ENCODE data around the gene SLC25A51. TPM values are rescaled to one million over a fixed set of nuclear protein-coding genes. Genes with fewer than 3 reads are reported as not detected.

SLC25A51 gene, protein sequence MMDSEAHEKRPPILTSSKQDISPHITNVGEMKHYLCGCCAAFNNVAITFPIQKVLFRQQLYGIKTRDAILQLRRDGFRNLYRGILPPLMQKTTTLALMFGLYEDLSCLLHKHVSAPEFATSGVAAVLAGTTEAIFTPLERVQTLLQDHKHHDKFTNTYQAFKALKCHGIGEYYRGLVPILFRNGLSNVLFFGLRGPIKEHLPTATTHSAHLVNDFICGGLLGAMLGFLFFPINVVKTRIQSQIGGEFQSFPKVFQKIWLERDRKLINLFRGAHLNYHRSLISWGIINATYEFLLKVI
- total RNA-seq (2022): 9.3 and 10.3 TPM in 2 replicates
- percentile 85 among the genes with signal in this experiment for Bru-seq, nascent RNA
- percentile 95 among the genes with signal in this experiment for BruChase-seq, experiment 1, labeled RNA remaining after a 6-hour chase
- BruChase-seq, experiment 2, labeled RNA remaining after a 2-hour chase: percentile 95 among the genes with signal in this experiment
- long read RNA-seq: 0 reads

DNA sequence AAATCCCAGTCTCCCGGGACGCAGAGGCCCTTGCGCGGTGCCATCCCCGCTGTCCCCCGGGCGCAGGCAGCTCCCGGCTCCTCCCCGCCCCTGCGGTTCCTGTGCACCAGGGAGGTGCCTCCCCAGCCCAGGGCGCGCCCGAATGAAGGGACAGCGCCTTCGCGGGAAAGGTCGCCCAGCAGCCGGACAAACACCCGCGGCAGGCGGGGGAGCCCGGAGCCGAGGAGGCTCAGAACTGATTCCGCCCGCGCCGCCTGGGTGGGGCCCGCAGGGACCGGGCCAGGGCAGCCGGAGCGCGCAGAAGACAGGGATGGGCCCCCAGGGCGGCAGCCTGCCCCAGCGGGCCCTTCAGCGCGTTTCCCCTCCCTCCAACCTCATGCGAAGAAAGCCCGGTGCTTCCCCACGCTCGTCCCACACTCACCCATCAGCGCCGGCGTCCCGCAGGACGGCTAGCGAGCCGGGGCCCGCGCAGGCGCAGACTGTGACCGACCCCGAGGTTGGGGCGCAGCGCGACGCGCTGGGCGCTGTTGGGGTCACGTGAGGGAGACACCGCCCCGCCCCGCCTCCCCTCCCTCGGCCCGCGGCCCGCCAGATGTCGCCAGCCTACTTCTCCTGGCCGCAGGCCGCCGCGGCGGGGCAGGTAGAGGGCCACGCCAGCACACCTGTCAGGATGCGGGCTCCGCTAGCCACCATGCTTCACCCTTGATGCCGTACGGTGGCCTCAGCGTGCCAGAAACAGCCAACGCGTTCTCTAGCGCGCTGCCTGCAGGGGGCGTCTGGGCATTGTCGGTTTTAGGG lies at the start of gene SLC25A51:
Gene SLC25A51, minus strand, starts transcription at position 481 of the 798 bp plus-strand sequence. CDS start 15,577 bp downstream, outside the sequence.
- no peak within 1 kb of the TSS for H3K27ac Mint-ChIP-seq (ENCODE audit: unreplicated experiment)
- BruUV-seq (replicated peaks): no TSS peak
- H3K4me3 Mint-ChIP-seq (ENCODE audit: low read depth, unreplicated experiment): peak within 1 kb of the TSS; percentile 32
- no peaks in the 10 kb centered on the region for H3K36me3 Mint-ChIP-seq (ENCODE audit: insufficient read depth, unreplicated experiment)
- H3K4me1 Mint-ChIP-seq (ENCODE audit: low read depth, unreplicated experiment): no peaks in the 10 kb centered on the region
- TF ChIP-seq, protein P1, sequence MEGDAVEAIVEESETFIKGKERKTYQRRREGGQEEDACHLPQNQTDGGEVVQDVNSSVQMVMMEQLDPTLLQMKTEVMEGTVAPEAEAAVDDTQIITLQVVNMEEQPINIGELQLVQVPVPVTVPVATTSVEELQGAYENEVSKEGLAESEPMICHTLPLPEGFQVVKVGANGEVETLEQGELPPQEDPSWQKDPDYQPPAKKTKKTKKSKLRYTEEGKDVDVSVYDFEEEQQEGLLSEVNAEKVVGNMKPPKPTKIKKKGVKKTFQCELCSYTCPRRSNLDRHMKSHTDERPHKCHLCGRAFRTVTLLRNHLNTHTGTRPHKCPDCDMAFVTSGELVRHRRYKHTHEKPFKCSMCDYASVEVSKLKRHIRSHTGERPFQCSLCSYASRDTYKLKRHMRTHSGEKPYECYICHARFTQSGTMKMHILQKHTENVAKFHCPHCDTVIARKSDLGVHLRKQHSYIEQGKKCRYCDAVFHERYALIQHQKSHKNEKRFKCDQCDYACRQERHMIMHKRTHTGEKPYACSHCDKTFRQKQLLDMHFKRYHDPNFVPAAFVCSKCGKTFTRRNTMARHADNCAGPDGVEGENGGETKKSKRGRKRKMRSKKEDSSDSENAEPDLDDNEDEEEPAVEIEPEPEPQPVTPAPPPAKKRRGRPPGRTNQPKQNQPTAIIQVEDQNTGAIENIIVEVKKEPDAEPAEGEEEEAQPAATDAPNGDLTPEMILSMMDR (IDR thresholded peaks at IDR 0.05; ENCODE audit: unreplicated experiment): no peak
- no peaks in the 10 kb centered on the region for H3K9me3 Mint-ChIP-seq (ENCODE audit: low read depth, unreplicated experiment)
- intact Hi-C loops (cut with micrococcal nuclease; ENCODE audit: unreplicated experiment): no loop called here
- CTCF ChIA-PET: no interaction called here
- peak; percentile 7 for DNase-seq
- H3K27me3 Mint-ChIP-seq (ENCODE audit: unreplicated experiment): no peaks in the 10 kb centered on the region

DNA sequence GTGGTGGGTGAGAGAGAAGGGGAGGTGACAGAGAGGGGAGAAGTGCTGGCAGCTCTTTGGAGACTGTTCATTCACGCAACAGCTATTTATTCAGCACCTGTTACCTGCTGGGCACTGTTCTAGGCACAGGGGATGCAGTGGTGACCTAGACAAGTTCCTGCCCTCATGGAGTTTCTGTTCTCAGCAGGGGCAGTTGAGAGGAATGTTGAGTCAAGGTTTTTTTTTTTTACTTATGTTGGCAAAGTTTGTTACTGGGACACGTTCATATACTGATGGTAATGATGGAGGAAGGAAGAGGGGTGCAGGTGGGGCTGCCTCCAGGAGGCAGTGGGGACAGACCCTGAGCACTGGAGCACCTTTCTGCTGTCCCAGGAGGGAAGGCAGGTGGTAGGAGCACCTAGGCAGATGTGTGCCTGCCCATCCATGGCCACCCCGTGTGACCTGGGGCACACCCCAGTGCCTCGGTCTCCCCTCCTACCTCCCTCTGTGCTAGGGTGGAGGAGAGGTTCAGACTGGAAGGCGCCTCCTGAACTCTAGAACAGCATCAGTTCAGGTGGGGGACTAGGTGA lies 49.4 kb upstream of the SLC25A51 start:
- peak overlapping the region; percentile 82 for H3K27ac Mint-ChIP-seq (ENCODE audit: unreplicated experiment)
- CTCF ChIA-PET: no interaction called here
- intact Hi-C loops (cut with micrococcal nuclease; ENCODE audit: unreplicated experiment): no loop called here
- DNase-seq: no peak
- TF ChIP-seq, protein P1 (IDR thresholded peaks at IDR 0.05; ENCODE audit: unreplicated experiment): no peak
- no peaks in the 10 kb centered on the region for H3K27me3 Mint-ChIP-seq (ENCODE audit: unreplicated experiment)
- BruUV-seq (replicated peaks): no TSS peak
- no peak overlapping the region for H3K4me3 Mint-ChIP-seq (ENCODE audit: low read depth, unreplicated experiment)
- peaks cover 34% of the 10 kb centered on the region for H3K4me1 Mint-ChIP-seq (ENCODE audit: low read depth, unreplicated experiment)
- no peaks in the 10 kb centered on the region for H3K9me3 Mint-ChIP-seq (ENCODE audit: low read depth, unreplicated experiment)
- H3K36me3 Mint-ChIP-seq (ENCODE audit: insufficient read depth, unreplicated experiment): peaks cover 26% of the 10 kb centered on the region

DNA sequence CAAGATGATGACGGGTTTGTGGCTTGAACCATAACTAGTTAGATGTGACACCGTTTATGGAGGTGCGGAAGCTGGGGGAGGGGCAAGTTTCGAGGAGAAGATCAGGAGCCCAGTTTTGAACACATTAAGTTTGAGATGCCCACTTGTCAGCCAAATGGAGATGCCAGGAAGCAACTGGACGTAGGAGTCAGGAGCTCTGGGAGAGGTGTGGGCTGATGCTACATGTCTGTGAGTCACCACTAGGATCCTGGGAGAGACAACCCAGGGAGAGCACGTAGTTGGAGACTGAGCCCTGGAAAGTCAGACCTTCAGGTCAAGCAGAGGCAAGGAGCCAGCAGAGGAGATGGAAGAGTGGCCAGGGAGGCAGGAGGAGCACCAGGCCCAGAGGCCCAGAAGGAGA lies 48.8 kb upstream of the SLC25A51 start:
- Mint-ChIP-seq H3K27ac (ENCODE audit: unreplicated experiment) (peak overlapping the region; percentile 82), H3K4me3 (ENCODE audit: low read depth, unreplicated experiment) (no peak overlapping the region), H3K9me3 (ENCODE audit: low read depth, unreplicated experiment) (no peaks in the 10 kb centered on the region), H3K36me3 (ENCODE audit: insufficient read depth, unreplicated experiment) (peaks cover 26% of the 10 kb centered on the region), H3K27me3 (ENCODE audit: unreplicated experiment) (no peaks in the 10 kb centered on the region), H3K4me1 (ENCODE audit: low read depth, unreplicated experiment) (peaks cover 34% of the 10 kb centered on the region)
- BruUV-seq (replicated peaks): no TSS peak
- CTCF ChIA-PET: no interaction called here
- TF ChIP-seq, protein P1 (IDR thresholded peaks at IDR 0.05; ENCODE audit: unreplicated experiment): no peak
- DNase-seq: no peak
- intact Hi-C loops (cut with micrococcal nuclease; ENCODE audit: unreplicated experiment): no loop called here

DNA sequence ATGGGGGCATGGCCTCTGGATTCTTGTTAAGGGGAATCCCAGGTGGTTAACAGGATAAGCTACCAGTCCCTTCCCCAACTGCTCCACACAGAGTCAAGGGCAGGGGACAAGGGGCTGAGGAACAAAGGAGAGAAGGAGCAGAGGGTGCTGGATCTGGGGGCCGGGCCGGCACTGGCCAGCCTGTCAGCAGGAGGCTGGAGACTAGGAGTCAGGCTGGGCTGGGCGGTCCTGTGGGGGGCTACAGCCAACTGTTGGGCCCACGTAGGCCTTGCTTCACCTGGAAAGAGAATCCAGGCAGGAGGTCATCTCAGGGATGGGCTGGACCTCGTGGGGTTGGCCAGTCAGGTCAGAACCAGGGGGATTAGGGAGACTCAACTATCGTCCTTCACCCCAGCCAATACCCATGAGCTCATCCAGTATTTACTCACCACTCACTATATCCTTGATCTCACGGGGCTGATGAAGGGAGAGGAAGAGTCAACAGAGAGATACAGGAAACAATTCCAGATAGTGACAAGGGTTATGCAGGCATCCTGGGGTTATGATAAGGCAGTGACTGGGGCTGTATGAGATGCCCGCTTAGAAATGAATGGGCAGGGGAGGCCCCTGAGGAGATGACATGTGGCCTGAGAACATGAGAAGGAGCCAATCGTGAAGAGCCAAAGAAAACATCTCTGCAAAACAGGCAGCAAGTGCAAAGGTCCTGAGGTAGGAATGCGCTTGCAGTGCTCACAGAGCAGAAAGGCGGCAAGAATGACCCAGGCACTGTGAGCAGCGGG lies 47.9 kb upstream of the SLC25A51 start:
- BruUV-seq (replicated peaks): no TSS peak
- intact Hi-C loops (cut with micrococcal nuclease; ENCODE audit: unreplicated experiment): no loop called here
- CTCF ChIA-PET: no interaction called here
- H3K9me3 Mint-ChIP-seq (ENCODE audit: low read depth, unreplicated experiment): no peaks in the 10 kb centered on the region
- no peaks in the 10 kb centered on the region for H3K27me3 Mint-ChIP-seq (ENCODE audit: unreplicated experiment)
- TF ChIP-seq, protein P1 (IDR thresholded peaks at IDR 0.05; ENCODE audit: unreplicated experiment): no peak
- H3K4me3 Mint-ChIP-seq (ENCODE audit: low read depth, unreplicated experiment): no peak overlapping the region
- peaks cover 34% of the 10 kb centered on the region for H3K4me1 Mint-ChIP-seq (ENCODE audit: low read depth, unreplicated experiment)
- H3K27ac Mint-ChIP-seq (ENCODE audit: unreplicated experiment): peak overlapping the region; percentile 82
- H3K36me3 Mint-ChIP-seq (ENCODE audit: insufficient read depth, unreplicated experiment): peaks cover 31% of the 10 kb centered on the region
- no peak for DNase-seq
